HEK293T (cell line): Measurements from ENCODE around the gene PRC1.

Experiments used
- BHLHE40 ChIP-seq: fragments of 450-650 bp; IDR thresholded peaks from 2 replicates; pipeline ENCODE4 v1.6.1; 2016; ENCODE audit warnings: mild to moderate bottlenecking, moderate library complexity, borderline replicate concordance
- ELF4 ChIP-seq: fragments of 450-650 bp; IDR thresholded peaks from 2 replicates; pipeline ENCODE4 v1.6.1; 2017; ENCODE audit warnings: antibody characterized with exemption
- FOXM1 ChIP-seq: fragments of 450-650 bp; IDR thresholded peaks from 2 replicates; pipeline ENCODE4 v1.6.1; 2017; ENCODE audit warnings: mild to moderate bottlenecking, borderline replicate concordance
- LEF1 ChIP-seq: fragments of 450-650 bp; IDR thresholded peaks from 2 replicates; pipeline ENCODE4 v1.6.1; 2017; ENCODE audit warnings: mild to moderate bottlenecking, borderline replicate concordance

DNA sequence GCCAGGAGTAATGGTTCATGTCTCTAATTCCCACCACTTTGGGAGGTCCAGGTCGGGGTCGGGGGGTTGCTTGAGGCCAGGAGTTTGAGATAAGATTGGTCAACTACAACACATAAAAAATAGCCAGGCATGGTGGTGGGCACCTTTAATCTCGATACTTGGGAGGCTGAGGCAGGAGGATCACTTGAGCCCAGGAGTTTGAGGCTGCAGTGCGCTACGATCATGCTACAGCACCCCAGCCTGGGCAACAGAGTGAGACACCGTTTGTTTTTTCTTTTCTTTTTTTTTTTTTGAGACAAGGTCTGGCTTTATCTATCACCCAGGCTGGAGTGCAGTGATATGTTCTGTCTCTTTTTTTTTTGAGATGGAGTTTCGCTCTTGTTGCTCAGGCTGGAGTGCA is 29.4 kb upstream of the PRC1 start:
- TF ChIP-seq ELF4 (no peak), LEF1 (no peak), FOXM1 (no peak), BHLHE40 (no peak)
